PC-3 (cell line): Measurements from ENCODE around the gene PRDM11.

Experiments
- CTCF ChIP-seq: fragments of 300-600 bp; sonication (generic); conservative IDR thresholded peaks from 2 replicates; pipeline ENCODE4 v1.5.1; 2017; ENCODE audit warnings: antibody characterized with exemption, low read depth, mild to moderate bottlenecking, low read length
- EZH2 ChIP-seq: fragments of 300-600 bp; sonication (generic); IDR thresholded peaks from one replicate; pipeline ENCODE4 v1.6.1; 2017; ENCODE audit warnings: antibody characterized with exemption, mild to moderate bottlenecking, low read length; ENCODE audit not compliant: unreplicated experiment
- EZH2phosphoT487 ChIP-seq: fragments of 300-600 bp; sonication (generic); IDR thresholded peaks from 2 replicates; pipeline ENCODE4 v1.6.1; 2018; ENCODE audit warnings: mild to moderate bottlenecking, antibody characterized with exemption, low read length, borderline replicate concordance

DNA sequence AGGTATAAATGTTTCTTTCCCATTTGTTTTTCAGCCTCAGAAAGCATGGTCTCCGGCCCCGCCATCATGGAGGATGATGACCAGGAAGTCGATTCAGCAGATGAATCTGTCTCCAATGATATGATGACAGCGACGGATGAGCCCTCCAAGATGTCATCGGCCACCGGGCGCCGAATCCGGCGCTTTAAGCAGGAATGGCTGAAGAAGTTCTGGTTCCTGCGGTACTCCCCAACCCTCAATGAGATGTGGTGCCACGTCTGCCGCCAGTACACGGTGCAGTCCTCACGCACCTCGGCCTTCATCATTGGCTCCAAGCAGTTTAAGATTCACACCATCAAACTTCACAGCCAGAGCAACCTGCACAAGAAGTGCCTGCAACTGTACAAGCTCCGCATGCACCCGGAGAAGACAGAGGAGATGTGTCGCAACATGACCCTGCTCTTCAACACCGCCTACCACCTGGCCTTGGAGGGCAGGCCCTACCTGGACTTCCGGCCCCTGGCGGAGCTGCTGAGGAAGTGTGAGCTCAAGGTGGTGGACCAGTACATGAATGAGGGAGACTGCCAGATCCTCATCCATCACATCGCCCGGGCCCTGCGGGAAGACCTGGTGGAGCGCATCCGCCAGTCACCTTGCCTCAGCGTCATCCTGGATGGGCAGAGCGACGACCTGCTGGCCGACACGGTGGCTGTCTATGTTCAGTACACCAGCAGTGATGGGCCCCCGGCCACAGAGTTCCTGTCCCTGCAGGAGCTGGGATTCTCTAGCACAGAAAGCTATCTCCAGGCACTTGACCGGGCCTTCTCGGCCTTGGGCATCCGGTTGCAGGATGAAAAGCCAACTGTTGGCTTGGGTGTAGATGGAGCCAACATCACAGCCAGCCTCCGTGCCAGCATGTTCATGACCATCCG lies 79.8 kb downstream of the PRDM11 start:
- TF ChIP-seq EZH2 (no peak), CTCF (no peak), EZH2phosphoT487 (no peak)
